Upper lobe of left lung (tissue), 4 donors: ENCODE results near the gene SEC22A.

Experiments used
- EP300 ChIP-seq, 4 donors: sonication (generic); formaldehyde crosslinking; IDR thresholded peaks; one replicate each; pipeline ENCODE4 v1.5.1; 2017; ENCODE audit warnings: antibody characterized with exemption in 4 of 4, control low read depth in 2 of 4
- POLR2A ChIP-seq, 4 donors: fragments of 450-650 bp; IDR thresholded peaks; one replicate each; pipeline ENCODE4 v1.5.1; 2016 to 2017; ENCODE audit warnings: antibody characterized with exemption in 4 of 4, mild to moderate bottlenecking in 2 of 4
- TF ChIP-seq, protein P1 (sequence below), 6 experiments: fragments of 450-650 bp in 4 of 6; fragments of 200-600 bp in 2 of 6; sonication (generic) in 2 of 6; IDR thresholded peaks; one replicate each; pipeline ENCODE4 v1.5.1; 2016 to 2019; ENCODE audit warnings: antibody characterized with exemption in 6 of 6

GRCh38 chr3:123167686-123168085 is 34.1 kb upstream of the SEC22A start:
- TF ChIP-seq, protein P1, sequence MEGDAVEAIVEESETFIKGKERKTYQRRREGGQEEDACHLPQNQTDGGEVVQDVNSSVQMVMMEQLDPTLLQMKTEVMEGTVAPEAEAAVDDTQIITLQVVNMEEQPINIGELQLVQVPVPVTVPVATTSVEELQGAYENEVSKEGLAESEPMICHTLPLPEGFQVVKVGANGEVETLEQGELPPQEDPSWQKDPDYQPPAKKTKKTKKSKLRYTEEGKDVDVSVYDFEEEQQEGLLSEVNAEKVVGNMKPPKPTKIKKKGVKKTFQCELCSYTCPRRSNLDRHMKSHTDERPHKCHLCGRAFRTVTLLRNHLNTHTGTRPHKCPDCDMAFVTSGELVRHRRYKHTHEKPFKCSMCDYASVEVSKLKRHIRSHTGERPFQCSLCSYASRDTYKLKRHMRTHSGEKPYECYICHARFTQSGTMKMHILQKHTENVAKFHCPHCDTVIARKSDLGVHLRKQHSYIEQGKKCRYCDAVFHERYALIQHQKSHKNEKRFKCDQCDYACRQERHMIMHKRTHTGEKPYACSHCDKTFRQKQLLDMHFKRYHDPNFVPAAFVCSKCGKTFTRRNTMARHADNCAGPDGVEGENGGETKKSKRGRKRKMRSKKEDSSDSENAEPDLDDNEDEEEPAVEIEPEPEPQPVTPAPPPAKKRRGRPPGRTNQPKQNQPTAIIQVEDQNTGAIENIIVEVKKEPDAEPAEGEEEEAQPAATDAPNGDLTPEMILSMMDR (IDR thresholded peaks at IDR 0.05): no peak
- TF ChIP-seq POLR2A (IDR thresholded peaks at IDR 0.05): no peak
- TF ChIP-seq EP300 (IDR thresholded peaks at IDR 0.05): no peak
